ENCODE data around the gene MTRF1L.
A peak's percentile ranks its signal among the peaks of the same experiment; 100 is the strongest.

Gene MTRF1L

GRCh38 chr6:153002613-153003365 is at the start of gene MTRF1L:
Gene MTRF1L (minus strand): TSS chr6:153002709. CDS start chr6:153002685, 24 bp downstream.
- peak; percentile 93 for DNase-seq (ENCODE audit: low spot score)
- in situ Hi-C loops (cut with MboI; ENCODE audit: low sequenced_read_pairs, unreplicated experiment): no loop called here
- TF ChIP-seq CTCF (IDR thresholded peaks at IDR 0.05; ENCODE audit: borderline replicate concordance, control extremely low read depth, extremely low read depth, insufficient read depth, missing control alignments): no peak

GRCh38 chr6:153051801-153052200 is 49.3 kb upstream of the MTRF1L start:
- in situ Hi-C loops (cut with MboI; ENCODE audit: low sequenced_read_pairs, unreplicated experiment): no loop called here
- no peak for DNase-seq (ENCODE audit: low spot score)
- TF ChIP-seq CTCF (IDR thresholded peaks at IDR 0.05; ENCODE audit: borderline replicate concordance, control extremely low read depth, extremely low read depth, insufficient read depth, missing control alignments): no peak

GRCh38 chr6:153048631-153049030 is 46.1 kb upstream of the MTRF1L start:
- in situ Hi-C loops (cut with MboI; ENCODE audit: low sequenced_read_pairs, unreplicated experiment): no loop called here
- no peak for DNase-seq (ENCODE audit: low spot score)
- no peak for TF ChIP-seq CTCF (IDR thresholded peaks at IDR 0.05; ENCODE audit: borderline replicate concordance, control extremely low read depth, extremely low read depth, insufficient read depth, missing control alignments)

- in situ Hi-C loops (cut with MboI; ENCODE audit: low sequenced_read_pairs, unreplicated experiment): no loop called here
- TF ChIP-seq CTCF (IDR thresholded peaks at IDR 0.05; ENCODE audit: borderline replicate concordance, control extremely low read depth, extremely low read depth, insufficient read depth, missing control alignments): no peak
- DNase-seq (ENCODE audit: low spot score): no peak
Observed at GRCh38 chr6:153047386-153047785, 44.9 kb upstream of the MTRF1L start.

- in situ Hi-C loops (cut with MboI; ENCODE audit: low sequenced_read_pairs, unreplicated experiment): no loop called here
- DNase-seq (ENCODE audit: low spot score): no peak
- no peak for TF ChIP-seq CTCF (IDR thresholded peaks at IDR 0.05; ENCODE audit: borderline replicate concordance, control extremely low read depth, extremely low read depth, insufficient read depth, missing control alignments)
Observed at GRCh38 chr6:153045271-153045670, 42.8 kb upstream of the MTRF1L start.

- DNase-seq (ENCODE audit: low spot score): no peak
- TF ChIP-seq CTCF (IDR thresholded peaks at IDR 0.05; ENCODE audit: borderline replicate concordance, control extremely low read depth, extremely low read depth, insufficient read depth, missing control alignments): no peak
- in situ Hi-C loops (cut with MboI; ENCODE audit: low sequenced_read_pairs, unreplicated experiment): no loop called here
Observed at GRCh38 chr6:153044295-153044694, 41.8 kb upstream of the MTRF1L start.

All from GM13976 (cell line).